NCI-H446 (cell line): ENCODE results near the gene ABCA6.
"Not testable (repeated sequence)": the region's sequence is repeated elsewhere in the genome, so short reads cannot be mapped to it uniquely, and the experiment has no call there.

ENCODE experiments used
- DNase-seq, 2 experiments: peaks; one replicate each; lab custom pipeline; 2025; lab: John Stamatoyannopoulos, UW

ABCA6 gene

DNA sequence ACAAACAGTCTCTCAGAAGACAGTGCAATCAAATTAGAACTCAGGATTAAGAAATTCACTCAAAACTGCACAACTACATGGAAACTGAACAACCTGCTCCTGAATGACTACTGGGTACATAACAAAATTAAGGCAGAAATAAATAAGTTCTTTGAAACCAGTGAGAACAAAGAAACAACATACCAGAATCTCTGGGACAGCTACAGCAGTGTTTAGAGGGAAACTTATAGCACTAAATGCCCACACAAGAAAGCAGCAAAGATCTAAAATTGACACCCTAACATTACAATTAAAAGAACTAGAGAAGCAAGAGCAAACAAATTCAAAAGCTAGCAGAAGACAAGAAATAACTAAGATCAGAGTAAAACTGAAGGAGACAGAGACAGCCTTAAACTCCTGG lies 68.3 kb downstream of the ABCA6 start:
- not testable (repeated sequence) for DNase-seq

DNA sequence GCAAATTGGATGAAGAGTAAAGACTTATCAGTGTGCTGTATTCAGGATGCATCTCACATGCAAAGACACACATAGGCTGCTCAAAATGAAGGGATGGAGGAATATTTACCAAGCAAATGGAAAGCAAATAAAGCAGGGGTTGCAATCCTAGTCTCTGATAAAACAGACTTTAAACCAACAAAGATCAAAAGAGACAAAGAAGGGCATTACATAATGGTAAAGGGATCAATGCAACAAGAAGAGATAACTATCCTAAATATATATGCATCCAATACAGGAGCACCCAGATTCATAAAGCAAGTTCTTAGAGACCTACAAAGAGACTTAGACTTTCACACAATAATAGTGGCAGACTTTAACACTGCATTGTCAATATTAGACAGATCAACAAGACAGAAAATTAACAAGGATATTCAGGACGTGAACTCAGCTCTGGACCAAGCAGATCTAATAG lies 68.9 kb downstream of the ABCA6 start:
- not testable (repeated sequence) for DNase-seq

DNA sequence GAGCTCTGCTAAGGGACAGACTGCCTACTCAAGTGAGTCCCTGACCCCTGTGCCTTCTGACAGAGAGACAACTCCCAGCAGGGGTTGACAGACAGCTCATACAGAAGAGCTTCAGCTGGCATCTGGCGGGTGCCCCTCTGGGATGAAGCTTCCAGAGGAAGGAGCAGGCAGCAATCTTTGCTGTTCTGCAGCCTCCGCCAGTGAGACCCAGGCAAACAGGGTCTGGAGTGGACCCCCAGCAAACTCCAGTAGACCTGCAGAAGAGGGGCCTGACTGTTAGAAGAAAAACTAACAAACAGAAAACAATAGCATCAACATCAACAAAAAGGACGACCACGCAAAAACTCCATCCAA lies 70.5 kb downstream of the ABCA6 start:
- DNase-seq: not testable (repeated sequence)

DNA sequence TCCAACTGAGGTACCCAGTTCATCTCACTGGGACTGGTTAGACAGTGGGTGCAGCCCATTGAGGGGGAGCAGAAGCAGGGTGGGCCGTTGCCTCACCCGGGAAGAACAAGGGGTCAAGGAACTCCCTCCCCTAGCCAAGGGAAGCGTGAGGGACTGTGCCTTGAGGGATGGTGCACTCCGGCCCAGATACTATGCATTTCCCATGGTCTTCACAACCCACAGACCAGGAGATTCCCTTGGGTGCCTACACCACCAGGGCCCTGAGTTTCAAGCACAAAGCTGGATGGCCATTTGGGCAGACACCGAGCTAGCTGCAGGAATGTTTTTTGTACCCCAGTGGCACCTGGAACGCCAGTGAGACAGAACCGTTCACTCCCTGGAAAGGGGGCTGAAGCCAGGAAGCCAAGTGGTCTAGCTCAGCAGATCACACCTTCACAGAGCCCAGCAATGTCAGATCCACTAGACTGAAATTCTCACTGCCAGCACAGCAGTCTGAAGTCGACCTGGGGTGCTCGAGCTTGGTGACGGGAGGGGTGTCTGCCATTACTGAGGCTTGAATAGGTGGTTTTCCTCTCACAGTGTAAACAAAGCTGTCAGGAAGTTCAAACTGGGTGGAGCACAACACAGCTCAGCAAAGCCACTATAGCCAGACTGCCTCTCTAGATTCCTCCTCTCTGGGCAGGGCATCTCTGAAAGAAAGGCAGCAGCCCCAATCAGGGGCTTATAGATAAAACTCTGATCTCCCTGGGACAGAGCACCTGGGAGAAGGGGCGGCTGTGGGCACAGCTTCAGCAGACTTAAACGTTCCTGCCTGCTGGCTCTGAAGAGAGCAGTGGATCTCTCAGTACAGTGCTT lies 71.1 kb downstream of the ABCA6 start:
- not testable (repeated sequence) for DNase-seq

DNA sequence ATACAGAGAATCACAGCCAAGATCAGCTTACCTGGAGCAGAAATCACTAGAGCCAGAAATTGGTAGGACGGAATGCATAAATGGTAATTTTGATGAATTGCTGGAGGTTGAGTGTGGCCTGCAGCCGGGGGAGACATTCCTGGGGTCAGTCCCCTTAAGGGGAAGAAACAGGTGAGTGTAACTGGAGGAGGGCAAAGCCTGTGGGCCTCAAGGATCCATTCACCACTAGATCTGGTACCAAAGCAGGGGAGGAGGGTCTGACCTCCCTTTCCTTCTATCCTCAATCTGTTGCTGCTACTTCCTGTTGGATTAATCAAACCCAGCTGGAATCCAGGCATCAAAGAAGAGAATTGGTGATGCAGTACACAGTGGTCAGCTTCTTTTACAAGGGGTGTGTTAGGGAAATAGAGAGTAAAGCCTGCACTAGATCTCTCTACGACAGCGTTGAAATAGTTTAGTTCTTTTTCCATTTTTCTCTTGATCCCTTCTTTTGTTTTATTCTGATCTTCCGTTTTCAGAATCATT lies 72.4 kb downstream of the ABCA6 start:
- no peak for DNase-seq

DNA sequence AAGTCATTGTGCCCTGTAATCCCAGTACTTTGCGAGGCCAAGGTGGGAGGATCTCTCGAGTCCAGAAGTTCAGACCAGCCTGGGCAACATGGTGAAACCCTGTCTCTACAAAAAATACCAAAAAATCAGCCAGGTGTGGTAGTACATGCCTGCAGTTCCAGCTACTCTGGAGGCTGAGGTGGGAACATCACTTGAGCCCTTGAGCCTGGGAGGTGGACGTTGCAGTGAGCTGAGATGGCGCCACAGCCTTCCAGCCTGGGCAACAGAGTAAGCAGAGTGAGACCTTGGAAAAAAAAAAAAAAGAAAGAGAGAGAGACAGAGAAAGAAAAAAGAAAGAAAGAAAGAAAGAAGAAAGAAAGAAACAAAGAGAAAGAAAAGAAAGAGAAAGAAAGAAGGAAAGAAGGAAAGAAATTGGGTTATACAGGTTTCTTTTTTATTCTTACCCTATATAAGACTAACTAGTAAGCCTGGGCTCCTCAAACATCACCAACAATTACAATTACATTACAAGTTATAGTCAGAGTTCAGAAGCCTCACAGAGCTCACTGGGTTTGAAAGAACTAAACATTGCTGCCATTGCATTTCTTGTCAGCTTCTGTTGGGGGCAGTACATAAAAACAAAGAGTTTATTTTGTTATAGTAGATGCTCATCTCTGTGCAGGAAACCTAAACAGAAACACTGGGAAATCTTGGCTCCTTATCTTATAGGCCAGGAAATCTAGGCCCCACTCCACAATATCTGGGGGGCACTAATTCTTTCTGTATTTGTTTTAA lies 74.2 kb downstream of the ABCA6 start:
- no peak for DNase-seq

DNA sequence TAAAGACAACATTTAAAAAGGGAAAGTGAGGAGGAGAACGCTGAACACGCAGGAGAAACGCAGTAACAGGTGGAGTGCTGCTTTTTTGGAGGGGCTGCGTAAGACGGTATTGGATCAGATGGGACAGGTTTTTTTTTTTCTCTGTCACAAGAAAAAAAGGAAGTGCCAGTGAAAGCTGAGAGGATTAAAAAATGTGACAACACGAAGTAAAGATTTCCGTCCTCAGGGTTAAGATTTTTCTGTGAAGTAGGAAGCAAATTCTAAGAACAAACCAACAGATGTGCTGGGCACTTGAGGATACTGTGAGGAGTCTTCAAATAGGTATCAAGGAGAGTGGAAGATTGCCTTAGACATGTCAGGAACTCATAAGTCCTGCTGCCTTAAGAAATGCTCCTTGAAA lies 75.2 kb downstream of the ABCA6 start:
- no peak for DNase-seq

DNA sequence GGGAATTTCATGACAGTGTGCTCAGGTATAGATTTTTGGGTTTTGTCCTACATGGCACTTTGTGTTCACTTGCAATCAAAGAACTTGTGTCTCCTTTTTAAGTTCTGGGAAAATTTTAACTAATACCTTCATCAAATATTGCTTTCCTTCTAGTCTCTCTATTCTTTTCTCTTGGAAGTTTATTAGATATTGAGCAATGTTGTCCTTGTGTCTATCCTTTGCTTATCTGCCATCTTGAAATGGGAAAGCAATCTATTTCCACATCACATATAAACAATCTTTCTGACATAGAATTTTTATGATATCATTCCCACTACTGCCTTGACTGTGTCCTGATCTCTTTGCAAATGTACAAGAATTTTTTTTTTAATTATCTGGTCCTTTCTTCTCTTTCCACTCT lies 76.6 kb downstream of the ABCA6 start:
- no peak for DNase-seq

DNA sequence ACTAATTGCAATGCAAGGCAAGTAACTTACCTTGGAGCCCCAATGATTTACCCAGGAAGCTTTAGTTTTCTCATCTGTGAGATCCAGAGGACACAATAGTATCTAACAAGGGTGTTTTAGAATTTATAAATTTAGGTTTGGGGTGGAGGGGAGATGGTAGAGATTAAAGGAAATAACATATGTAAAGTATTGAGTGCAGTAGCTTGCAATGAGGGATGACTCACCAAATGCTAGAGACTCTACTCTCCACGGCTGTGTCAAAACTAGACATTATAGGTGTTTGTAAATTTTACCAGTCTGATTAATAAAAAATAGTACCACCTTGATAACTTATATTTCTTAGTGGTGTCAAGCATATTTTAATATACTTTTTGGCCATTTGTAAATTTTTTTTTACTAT lies 77.2 kb downstream of the ABCA6 start:
- no peak for DNase-seq

DNA sequence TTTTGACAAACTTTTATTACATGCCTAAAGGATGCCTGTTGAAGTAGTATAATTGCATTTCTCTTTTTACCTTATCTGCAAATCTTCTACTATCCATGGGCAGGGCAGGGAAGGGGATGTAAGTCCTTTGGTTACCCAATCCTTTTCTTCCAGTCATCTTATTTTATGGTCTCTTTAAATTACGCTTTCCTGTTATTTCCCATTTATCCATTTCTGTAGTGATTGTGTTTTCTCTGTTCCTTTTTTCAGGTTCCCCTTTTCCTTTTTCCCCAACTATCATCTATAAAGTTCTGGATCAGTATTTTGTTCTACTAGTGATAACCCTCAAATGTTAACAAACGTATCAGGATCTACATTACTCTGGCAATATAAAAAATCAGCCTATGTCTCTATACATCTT lies 77.7 kb downstream of the ABCA6 start:
- DNase-seq: no peak

DNA sequence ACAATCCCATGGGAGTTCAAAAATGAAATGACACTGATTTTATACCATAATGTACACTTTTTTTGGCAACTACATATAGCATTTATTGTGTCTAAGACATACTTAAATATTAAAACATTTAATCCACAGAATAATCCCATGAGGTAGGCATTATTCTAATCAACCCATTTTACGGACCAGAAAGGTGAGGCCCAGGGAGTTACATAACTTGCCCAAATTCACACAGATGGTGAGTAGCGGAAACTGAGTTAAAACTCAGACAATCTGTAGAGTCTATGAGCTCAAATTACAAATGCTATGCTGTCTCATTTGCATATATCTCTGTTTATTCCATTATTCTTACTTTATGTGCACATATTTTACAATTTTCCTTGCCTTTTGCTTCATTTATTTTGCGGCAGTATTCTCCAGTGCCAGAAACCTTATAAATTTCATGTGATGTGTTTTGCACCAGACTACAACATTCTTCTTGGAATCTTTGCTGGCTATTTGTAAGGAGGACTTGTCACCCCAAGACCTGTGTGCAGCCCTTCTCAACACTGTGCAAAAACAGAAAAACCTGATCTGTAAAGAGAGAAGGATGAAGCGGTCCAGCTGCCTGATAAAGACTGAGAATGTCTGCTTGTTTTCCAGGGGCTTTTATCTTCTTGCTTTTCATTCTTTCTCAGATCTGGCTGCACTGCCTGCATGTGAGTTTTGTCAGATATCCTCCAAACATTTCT lies 78.7 kb downstream of the ABCA6 start:
- no peak for DNase-seq

DNA sequence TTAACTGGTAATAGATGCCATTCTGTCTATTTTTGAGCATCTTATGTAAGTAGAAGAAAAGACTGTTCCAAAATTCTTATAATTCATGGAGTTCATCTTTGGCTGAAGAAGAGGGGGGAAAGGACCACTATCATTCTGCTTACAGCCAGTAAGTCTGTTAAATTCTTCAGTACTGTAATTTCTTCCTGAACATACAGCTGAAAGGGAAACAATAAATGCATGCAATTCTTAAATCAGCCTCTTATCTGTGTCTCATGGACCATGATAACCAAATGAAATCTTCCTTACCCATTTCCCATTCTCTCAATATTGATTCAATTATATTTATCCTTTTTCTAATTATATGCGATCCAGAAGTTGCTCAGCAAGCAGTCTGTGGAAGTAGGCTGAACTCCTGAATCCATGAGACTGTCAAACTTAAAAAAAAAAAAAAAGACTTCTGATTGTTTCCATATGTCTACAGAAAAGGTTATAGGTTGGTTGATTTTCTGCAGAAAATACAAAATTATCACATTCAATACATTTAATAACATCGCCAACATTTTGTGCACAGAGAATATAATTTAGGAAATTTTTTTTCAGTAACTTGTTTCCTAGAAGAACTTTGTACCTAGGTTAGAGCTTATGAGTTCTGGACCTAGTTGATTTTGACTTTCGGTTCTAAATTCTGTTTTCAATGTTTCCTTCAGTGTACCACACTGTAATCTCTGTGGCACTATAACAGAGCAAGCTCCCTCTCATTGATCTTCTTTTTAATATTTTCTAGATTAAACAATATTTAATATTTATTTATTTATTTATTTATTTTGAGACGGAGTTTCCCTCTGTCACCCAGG lies 79.8 kb downstream of the ABCA6 start:
- no peak for DNase-seq

DNA sequence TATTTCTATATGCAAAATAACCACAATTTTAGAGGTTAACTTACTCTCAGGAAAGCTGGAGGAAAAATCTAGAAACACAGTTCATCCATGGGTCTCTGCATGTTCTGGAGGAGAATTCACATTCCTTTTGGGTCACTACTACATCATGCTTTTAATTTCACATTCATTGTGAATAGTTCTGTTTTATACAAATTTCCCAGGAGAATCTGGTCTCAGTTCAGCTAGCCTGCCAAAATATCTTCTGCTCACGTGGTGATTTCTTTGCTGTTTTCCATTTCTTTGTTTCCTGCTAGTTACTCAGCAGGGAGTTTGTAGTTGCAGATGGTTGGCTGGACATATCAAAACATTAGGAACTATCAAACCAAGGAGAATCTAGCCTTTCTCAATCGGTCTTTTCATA lies 80.9 kb downstream of the ABCA6 start, which contains the start of gene ABCA9:
TSS of gene ABCA9 (minus strand) at position 106 of the 400 bp plus-strand sequence. CDS start 9,801 bp downstream, outside the sequence.
- DNase-seq: peak in 1 of 2 experiments; percentile 1

DNA sequence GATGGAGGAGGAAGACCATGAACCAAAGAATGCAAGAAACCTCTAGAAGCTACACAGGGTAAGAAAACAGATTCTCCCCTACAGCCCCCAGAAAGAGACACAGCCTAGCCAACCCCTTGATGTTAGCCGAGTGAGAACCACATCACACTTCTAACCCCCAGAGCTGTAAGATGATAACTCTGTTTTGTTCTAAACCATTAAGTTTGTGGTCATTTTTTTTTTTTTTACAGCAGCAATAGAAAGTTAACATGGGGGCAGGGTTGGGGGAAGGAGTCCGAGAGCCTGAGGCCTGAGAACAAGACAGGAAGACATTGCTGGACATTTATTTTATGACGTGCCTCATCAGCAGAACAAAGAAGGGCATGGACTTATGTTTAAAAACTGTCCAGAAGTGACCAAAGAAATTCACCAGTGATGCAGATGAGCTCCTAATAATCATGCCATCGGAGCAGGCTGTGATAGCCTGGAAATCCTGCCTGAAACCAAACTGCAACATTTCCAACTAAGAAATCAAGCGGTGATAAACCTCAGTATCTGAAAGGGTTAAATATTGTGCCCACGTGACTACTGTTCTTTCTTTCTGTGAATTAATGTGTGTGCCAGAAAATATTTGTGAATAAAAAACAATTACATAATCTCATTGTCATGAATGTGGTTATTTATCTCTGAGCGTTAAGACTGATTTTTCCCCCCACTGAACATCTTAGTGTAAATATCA lies 82.1 kb downstream of the ABCA6 start:
- no peak for DNase-seq

DNA sequence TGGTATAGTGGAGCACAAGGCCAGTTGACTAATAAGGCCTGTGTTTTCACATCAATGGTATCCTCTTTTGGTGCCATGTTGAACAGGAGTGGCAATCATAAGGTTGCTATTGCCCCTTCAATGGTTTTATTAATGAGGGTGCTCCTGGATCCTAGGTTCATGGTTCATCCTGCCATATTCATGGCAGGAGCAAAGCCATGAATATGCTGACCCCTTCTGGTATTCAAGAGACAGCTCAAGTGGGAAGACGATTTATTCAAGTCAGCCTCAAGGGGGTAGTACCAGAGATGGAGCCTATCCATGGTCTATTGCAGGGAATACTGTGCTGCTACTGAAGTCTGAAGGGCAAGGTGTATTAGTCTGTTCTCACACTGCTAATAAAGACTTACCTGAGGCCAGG lies 83.5 kb downstream of the ABCA6 start:
- no peak for DNase-seq

DNA sequence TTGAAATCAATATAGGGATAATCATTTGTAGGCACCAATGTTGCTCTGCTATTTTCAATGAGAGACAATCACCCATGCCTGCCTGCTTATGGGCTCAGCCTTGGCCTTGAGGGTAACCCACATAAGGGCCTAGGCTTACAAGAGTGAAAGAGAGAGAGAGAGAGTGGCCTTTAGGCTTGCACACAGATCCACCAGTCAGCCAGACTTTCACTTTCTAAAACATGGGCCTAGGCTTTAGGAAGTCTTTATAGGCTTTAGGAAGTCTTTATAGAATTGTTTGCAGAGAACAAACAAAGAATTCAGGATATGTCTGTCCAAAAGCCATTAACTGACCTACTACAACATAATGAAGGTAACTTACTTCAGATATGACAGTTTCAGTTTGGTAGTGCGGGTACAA lies 84.4 kb downstream of the ABCA6 start:
- no peak for DNase-seq

DNA sequence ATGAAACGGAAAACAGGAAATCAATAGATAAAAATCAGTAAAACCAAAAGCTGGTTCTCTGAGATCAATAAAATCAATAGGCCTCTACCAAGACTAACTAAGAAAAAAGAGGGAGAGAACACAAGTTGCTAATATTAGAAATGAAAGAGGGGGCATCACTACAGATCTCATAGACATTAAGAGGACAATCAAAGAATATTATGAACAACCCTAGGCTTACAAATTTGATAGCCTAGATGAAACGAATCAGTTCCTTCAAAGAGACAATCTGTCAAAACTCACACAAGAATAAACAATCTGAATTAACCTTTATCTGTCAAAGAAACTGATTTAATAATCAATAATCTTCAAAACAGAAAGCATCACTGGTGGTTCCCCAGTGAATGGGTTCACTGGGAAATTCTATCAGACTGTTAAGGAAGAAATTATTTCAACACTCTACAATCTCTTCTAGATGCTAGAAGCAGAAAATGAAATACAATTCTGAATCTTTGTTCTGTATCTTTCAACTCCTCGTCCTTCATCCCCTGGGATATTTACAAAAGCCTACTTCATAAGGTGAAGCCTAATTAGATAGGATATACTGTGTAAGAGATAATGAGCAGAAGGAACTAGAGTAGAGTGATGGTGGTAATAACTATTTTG lies 85.4 kb downstream of the ABCA6 start:
- DNase-seq: no peak

DNA sequence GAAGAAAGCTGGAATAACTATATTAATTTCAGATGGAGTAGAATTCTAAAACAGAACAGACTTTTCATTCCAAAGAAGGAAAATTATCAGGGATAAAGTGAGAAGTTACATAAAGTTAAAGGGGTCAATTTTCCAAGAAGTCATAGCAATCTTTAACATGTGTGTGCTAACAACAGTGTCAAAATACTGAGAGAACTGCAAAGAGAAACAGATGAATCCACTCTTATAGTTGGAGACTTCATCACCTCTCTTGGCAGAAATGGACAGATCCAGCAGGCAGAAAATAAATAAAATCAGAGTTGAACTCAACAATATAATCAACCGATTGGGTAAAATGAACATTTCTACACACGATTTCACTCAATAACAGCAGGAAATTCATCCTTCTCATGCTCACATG lies 86.4 kb downstream of the ABCA6 start:
- DNase-seq: no peak

DNA sequence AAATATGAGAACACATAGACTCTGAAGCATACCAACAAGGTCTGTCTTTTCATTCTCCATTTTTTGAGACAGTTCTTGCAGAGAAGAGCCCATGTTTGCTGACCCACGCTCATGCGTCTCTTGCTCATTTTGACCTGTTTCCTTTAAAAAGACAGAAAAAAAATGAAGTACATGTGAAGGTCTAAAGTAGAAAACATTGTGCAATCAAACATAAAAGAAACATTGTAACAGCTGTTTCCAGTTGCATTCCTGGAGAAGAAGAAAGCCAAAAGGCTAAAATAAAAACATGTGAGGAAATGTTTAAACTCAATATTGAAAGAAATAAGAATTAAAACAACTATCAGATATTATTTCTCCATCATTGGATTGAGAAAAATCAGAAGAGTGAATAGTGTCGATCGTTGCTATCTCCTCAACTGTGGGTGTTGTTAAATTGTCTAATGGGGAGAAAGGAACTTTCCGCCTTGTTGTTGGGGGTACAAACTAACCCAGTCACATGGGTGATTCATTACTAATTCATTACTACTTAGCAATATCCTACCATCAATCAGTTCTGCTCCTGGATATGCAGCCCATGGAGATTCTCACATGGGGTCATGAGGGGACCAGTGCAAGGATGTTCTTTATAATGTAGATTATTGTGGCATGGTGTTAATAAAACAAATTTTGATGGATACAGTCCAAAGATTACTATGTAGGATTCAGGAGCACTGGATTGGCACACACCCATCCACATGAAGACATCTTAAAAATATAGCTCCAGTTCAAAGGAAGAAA lies 90.5 kb downstream of the ABCA6 start:
- DNase-seq: no peak
